Suprapubic skin (tissue), 4 donors: ENCODE measurements around the gene RNF40.

Experiments used
- CTCF ChIP-seq, 2 donors: fragments of 200-600 bp in 1 of 2; fragments of 450-650 bp in 1 of 2; sonication (generic) in 1 of 2; IDR thresholded peaks; one replicate each; pipeline ENCODE4 v1.5.1; 2016 to 2019; ENCODE audit warnings: antibody characterized with exemption in 2 of 2, mild to moderate bottlenecking in 1 of 2, moderate library complexity in 1 of 2
- POLR2A ChIP-seq, 2 donors: fragments of 450-650 bp; IDR thresholded peaks; one replicate each; pipeline ENCODE4 v1.6.1; 2017; ENCODE audit warnings: antibody characterized with exemption in 2 of 2, mild to moderate bottlenecking in 2 of 2, moderate library complexity in 2 of 2
- POLR2AphosphoS5 ChIP-seq, 3 donors: sonication (generic); formaldehyde crosslinking; IDR thresholded peaks; one replicate each; pipeline ENCODE4 v1.6.1; 2017; ENCODE audit warnings: antibody characterized with exemption in 3 of 3

- TF ChIP-seq POLR2A (IDR thresholded peaks at IDR 0.05) (no peak), CTCF (IDR thresholded peaks at IDR 0.05) (no peak), POLR2AphosphoS5 (IDR thresholded peaks at IDR 0.05) (no peak)
These were observed 1.0 kb downstream of the RNF40 start for GRCh38 chr16:30762991-30763725.
